AG09319 (cell line): Measurements from ENCODE around the gene AKTIP.

ENCODE experiments used
- DNase-seq: peaks from one replicate; pipeline ENCODE4 v3.0.0-alpha.2; 2010; ENCODE audit warnings: low read depth; ENCODE audit errors: extremely low read depth
- CTCF ChIP-seq: IDR thresholded peaks from 2 replicates; pipeline ENCODE4 v1.5.1; 2011; ENCODE audit warnings: low read depth, mild to moderate bottlenecking, inconsistent platforms, low read length, moderate library complexity

Gene AKTIP

GRCh38 chr16:53504665-53505064 lies 1.7 kb upstream of the AKTIP start:
- no peak for DNase-seq
- no peak for TF ChIP-seq CTCF

DNA sequence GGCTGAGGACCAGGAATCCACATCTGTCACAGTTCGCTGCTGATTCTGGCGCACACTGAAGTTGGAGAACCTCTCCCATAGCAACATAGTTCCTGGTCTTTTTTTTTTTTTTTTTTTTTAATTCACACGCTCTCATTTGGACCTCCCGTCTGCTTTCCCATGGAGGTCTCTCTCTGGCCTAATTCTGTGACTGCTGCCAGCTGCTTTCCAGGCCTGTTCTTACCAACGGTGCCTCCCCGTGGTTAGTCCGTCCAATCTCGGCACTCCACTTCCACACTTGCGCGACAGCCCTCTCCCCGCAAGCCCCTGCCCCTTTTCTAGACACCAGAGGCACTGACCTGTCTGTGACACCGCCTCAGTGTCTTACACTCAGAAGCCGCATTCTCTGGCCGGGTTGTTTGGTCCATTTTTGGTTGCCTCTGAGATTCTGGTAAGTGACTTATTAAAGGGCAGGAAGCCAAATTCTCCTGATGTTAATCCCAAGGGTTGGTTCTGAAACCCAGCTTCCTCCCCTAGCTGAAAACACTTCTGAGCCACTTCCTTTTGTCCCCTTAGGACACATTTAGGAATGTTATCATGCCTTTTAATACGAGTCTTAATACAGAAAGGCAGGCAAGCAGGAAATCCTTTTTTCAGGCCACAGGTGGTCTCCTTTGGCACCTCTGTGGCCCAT lies 1.1 kb upstream of the AKTIP start:
- no peak for TF ChIP-seq CTCF
- DNase-seq, result no peak

DNA sequence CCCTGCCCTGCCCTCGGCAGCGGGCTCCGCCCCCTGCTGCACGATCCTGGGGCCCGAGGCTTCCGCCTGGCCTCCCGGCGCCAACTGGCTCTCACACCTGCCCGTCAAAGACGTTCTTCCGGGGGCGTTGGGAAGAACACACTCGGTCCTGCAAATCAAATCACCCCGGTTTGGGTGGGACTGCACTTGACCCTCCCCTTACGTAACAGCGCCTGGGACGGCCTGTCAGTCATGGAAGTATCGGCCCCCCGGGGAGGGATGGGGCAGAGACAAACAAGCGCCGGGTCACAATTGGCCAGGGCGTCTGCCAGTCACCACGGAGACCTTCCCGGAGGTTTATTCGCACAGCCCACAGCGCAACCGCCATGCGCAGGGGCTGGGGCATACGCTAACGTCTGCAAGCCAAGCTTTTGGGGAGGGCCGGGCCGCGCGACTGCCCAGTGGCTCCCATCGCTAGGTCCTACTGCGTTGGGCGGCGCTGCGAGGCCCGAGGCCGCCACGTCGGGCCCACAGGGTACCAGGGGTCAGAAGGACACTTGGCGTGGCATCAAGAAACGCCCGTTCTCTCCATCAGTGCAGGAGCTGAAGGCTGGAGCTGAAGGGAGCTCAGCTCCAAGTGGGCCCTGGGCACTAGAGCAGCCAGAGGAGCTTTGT lies 388 bp upstream of the AKTIP start:
- no peak for TF ChIP-seq CTCF
- peak; percentile 100 for DNase-seq

DNA sequence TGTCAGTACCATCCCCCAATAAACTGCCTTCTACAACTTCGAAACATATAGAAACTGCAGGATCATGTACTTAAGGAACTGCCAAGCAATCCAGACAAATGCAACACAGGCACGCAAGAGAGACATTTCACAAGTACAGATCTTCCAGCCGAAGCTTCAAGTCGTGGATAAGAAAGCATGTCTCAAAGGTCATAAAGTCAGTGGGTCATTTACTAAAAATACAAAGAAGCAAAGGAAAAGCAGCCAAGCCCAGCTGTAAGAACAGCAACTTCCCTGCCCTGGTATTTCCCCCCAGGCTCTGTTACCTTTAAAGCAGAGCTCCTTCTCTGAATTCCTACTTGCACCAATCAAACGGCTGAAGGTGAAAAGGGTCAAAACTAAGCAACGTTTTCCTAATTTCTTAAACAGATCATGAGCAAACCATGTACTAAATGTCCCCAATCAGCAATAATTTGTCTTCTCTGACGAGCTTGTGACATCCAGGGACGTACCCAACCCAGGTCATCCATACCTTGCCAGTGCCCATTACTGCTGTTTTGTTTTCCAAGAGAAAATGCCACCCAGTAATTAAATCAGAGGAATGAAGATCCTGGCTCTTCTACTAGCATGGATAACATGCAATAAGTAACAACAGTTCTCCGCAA lies 1.7 kb downstream of the AKTIP start:
- TF ChIP-seq CTCF, result no peak
- no peak for DNase-seq

GRCh38 chr16:53498984-53499383 lies 4.0 kb downstream of the AKTIP start:
- no peak for DNase-seq
- no peak for TF ChIP-seq CTCF

DNA sequence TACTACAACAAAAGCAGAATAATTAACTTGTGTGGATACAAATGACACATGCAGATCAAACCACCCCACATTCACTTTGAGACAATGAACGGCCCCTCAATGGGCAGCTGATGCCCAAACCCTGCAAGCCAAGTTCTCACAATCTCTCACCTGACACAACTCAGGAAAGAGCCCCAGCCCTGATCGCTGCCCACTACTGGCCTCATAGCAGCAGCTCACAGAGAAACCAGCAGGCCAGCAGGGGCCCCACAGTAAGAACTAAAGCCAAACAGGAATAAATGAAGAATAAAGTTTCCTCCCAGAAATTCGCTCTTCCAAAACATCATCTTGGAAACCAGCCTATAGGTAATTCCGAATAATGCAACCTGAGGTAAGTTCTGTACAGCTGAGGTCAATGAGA lies 7.7 kb downstream of the AKTIP start:
- no peak for DNase-seq
- no peak for TF ChIP-seq CTCF

DNA sequence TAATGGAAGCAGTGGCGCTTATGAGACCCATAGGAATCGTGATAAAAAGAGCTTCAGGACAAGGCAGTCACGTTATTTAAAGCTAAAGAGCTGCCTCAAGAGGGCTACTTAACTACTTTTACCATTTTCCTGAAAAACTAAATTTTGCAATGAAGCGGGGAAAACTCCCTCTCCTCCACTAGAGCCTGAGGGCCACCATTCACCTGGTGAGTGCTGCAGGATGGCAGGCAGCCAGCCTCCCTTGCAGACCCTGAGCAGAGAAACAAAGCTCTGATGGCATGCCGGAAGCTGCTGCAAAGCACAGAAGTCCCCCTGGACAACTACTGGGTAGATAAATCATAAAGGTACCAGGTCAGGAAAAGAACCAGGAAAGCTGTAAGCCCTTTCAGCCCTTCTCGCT lies 8.4 kb downstream of the AKTIP start:
- TF ChIP-seq CTCF, result no peak
- DNase-seq, result no peak
